ENCODE measurements around the gene DHX58. TPM values are rescaled to one million over a fixed set of nuclear protein-coding genes. Genes with fewer than 3 reads are reported as not detected.

Gene DHX58
- total RNA-seq, 1 donor from 2014 or later, result not detected

DNA sequence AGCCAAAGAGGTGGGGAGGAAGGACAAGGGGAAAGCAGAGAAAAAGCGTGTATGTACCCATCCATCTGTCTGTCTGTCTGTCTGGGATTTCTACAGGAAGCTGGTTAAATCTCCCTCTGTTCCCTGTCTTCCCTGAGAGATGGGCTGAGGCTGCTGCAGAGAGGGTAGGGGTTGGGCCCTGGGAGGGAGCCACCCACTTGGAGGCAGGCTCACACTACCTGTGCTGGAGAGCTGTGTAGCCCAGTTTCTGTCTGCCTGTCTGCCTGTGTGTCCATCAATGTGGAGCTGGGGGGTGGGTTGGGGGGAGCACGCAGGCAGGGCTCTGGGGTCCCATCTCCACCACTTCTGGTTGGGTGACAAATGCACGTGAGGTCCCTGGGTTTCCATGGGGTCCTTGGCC, 43.5 kb downstream of the DHX58 start:
- Histone ChIP-seq H3K4me2 (no peak overlapping the region), H3K9ac (no peak overlapping the region), H3K4me1 (peaks cover 4% of the 10 kb centered on the region), H3K27me3 (peaks cover 30% of the 10 kb centered on the region), H3K36me3 (no peaks in the 10 kb centered on the region), H3K79me2 (ENCODE audit: low read depth) (no peaks in the 10 kb centered on the region), H4K20me1 (ENCODE audit: low read depth) (no peaks in the 10 kb centered on the region), H3F3A (ENCODE audit: low read depth) (peaks cover 11% of the 10 kb centered on the region), H3K9me3 (ENCODE audit: low read depth) (no peaks in the 10 kb centered on the region), H2AFZ (replicated peaks) (no peak overlapping the region), H3K4me3 (no peak overlapping the region), H3K27ac (no peak overlapping the region)
- Mint-ChIP-seq H3K27ac (no peak overlapping the region), H3K27me3 (ENCODE audit: insufficient read depth, low read depth) (peaks cover 30% of the 10 kb centered on the region), H3K9me3 (no peaks in the 10 kb centered on the region), H3K36me3 (no peaks in the 10 kb centered on the region), H3K4me3 (no peak overlapping the region), H3K4me1 (peaks cover 6% of the 10 kb centered on the region)
- no peak for TF ChIP-seq EZH2phosphoT487 (IDR thresholded peaks at IDR 0.05)
- no peak for TF ChIP-seq EZH2 (IDR thresholded peaks at IDR 0.05)
- TF ChIP-seq, protein P1, sequence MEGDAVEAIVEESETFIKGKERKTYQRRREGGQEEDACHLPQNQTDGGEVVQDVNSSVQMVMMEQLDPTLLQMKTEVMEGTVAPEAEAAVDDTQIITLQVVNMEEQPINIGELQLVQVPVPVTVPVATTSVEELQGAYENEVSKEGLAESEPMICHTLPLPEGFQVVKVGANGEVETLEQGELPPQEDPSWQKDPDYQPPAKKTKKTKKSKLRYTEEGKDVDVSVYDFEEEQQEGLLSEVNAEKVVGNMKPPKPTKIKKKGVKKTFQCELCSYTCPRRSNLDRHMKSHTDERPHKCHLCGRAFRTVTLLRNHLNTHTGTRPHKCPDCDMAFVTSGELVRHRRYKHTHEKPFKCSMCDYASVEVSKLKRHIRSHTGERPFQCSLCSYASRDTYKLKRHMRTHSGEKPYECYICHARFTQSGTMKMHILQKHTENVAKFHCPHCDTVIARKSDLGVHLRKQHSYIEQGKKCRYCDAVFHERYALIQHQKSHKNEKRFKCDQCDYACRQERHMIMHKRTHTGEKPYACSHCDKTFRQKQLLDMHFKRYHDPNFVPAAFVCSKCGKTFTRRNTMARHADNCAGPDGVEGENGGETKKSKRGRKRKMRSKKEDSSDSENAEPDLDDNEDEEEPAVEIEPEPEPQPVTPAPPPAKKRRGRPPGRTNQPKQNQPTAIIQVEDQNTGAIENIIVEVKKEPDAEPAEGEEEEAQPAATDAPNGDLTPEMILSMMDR (IDR thresholded peaks at IDR 0.05), result no peak
- DNase-seq (ENCODE audit: low spot score), result no peak

- no peaks in the 10 kb centered on the region for H4K20me1 ChIP-seq (ENCODE audit: low read depth)
Measured at GRCh38 chr17:42067371-42068091, 45.0 kb downstream of the DHX58 start.

DNA sequence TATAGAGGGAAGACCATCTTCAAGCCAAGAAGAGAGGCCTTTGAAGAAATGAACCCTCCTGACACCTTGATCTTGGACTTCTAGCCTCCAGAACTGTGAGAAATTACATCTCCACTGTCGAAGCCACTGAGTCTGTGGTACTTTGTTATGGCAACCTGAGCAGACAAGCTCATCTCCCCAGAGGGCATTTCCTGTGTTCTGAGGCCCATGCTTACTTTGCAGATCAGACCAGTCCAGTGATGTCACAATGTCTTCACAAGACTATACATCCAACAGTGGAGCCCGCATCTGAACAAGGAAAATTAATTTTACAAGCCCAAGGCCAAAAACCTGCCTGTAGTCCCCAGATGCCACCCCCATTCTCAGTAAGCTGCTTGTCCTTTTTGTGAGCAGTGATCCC, 47.3 kb downstream of the DHX58 start:
- Mint-ChIP-seq H3K4me3 (no peak overlapping the region), H3K9me3 (no peaks in the 10 kb centered on the region), H3K36me3 (no peaks in the 10 kb centered on the region), H3K27me3 (ENCODE audit: insufficient read depth, low read depth) (peaks cover 13% of the 10 kb centered on the region), H3K4me1 (peaks cover 25% of the 10 kb centered on the region), H3K27ac (no peak overlapping the region)
- TF ChIP-seq EZH2phosphoT487 (IDR thresholded peaks at IDR 0.05) (no peak), EZH2 (IDR thresholded peaks at IDR 0.05) (no peak)
- TF ChIP-seq, protein P1 (IDR thresholded peaks at IDR 0.05), result no peak
- no peak overlapping the region for H3K27ac ChIP-seq
- peaks cover 20% of the 10 kb centered on the region for H3K4me1 ChIP-seq
- no peaks in the 10 kb centered on the region for H3K36me3 ChIP-seq
- no peak for DNase-seq (ENCODE audit: low spot score)
- H3K9ac ChIP-seq, result no peak overlapping the region
- no peak overlapping the region for H3K4me2 ChIP-seq
- H4K20me1 ChIP-seq (ENCODE audit: low read depth), result no peaks in the 10 kb centered on the region
- H3K4me3 ChIP-seq, result no peak overlapping the region
- H3K9me3 ChIP-seq (ENCODE audit: low read depth), result no peaks in the 10 kb centered on the region
- no peaks in the 10 kb centered on the region for H3K27me3 ChIP-seq
- no peak overlapping the region for H2AFZ ChIP-seq (replicated peaks)
- H3F3A ChIP-seq (ENCODE audit: low read depth), result peaks cover 6% of the 10 kb centered on the region
- H3K79me2 ChIP-seq (ENCODE audit: low read depth), result no peaks in the 10 kb centered on the region

More at GRCh38 chr17:42067371-42068091, 45.0 kb downstream of the DHX58 start:
- Histone ChIP-seq H3K36me3 (no peaks in the 10 kb centered on the region), H3K27me3 (peaks cover 16% of the 10 kb centered on the region), H3F3A (ENCODE audit: low read depth) (peaks cover 6% of the 10 kb centered on the region), H3K9me3 (ENCODE audit: low read depth) (no peaks in the 10 kb centered on the region), H3K79me2 (ENCODE audit: low read depth) (no peaks in the 10 kb centered on the region), H3K4me3 (no peak overlapping the region), H3K27ac (no peak overlapping the region), H3K9ac (no peak overlapping the region), H3K4me1 (peaks cover 13% of the 10 kb centered on the region), H2AFZ (replicated peaks) (no peak overlapping the region), H3K4me2 (no peak overlapping the region)
- H3K4me1 Mint-ChIP-seq, result peaks cover 14% of the 10 kb centered on the region
- no peak overlapping the region for H3K4me3 Mint-ChIP-seq
- H3K9me3 Mint-ChIP-seq, result no peaks in the 10 kb centered on the region
- TF ChIP-seq, protein P1 (IDR thresholded peaks at IDR 0.05), result peak; percentile 93
- no peak for TF ChIP-seq EZH2phosphoT487 (IDR thresholded peaks at IDR 0.05)
- no peaks in the 10 kb centered on the region for H3K36me3 Mint-ChIP-seq
- DNase-seq (ENCODE audit: low spot score), result peak; percentile 77
- H3K27ac Mint-ChIP-seq, result peak overlapping the region; percentile 46
- H3K27me3 Mint-ChIP-seq (ENCODE audit: insufficient read depth, low read depth), result peaks cover 25% of the 10 kb centered on the region

All from neural progenitor cell (in vitro differentiated cells).